Esophagus squamous epithelium (tissue), 4 donors: Measurements from ENCODE around the gene PLEKHG3.

Source experiments
- POLR2A ChIP-seq, 4 donors: fragments of 450-650 bp; IDR thresholded peaks; one replicate each; pipeline ENCODE4 v1.6.1; 2017; ENCODE audit warnings: antibody characterized with exemption in 4 of 4, mild to moderate bottlenecking in 4 of 4, moderate library complexity in 3 of 4
- TF ChIP-seq, protein P1 (sequence below), 6 experiments: fragments of 450-650 bp in 4 of 6; fragments of 200-600 bp in 2 of 6; sonication (generic) in 2 of 6; IDR thresholded peaks; one replicate each; pipeline ENCODE4 v1.5.1; 2016 to 2019; ENCODE audit warnings: antibody characterized with exemption in 6 of 6, mild to moderate bottlenecking in 4 of 6, moderate library complexity in 4 of 6

DNA sequence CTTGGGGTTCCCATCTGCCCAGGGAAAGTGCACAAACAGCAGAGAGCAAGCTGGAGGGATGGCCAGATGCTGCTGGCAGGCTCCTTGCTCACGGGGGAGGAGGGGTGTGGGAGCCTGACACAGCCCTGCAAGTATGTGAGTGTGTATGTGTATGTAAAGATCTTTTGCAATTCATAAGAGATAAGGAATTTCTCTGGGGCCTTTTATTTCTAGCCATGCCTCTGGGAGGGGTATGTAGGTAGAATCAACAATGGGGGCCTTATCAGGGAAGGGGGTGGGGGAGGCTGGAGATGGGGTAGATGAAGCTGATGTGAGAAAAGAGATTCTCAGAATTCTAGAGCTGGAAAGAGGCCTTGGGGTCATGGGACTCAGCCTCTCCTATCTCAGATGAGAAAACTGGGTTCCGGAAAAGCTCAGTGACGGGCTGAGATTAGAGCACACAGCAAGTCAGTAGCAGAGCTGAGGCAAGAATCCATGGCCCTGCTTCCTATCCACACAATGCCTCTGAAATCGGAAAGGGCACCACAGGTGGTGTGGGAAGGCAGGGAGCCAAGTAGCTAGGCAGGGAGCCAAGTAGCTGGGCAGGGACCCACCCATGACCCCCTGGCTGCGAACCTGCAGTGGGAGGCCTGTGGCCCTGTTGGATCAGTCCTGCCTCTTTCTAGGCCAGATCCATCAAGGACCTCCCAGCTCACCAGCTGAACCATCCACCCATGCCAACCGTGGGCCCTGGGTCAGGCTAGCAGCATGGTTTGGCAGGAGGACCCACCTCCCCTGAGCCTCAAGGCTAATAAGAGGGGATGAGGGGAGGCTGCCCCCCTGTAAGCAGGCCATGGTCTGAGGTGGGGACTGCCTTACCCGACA lies 54.7 kb downstream of the PLEKHG3 start:
- TF ChIP-seq, protein P1, sequence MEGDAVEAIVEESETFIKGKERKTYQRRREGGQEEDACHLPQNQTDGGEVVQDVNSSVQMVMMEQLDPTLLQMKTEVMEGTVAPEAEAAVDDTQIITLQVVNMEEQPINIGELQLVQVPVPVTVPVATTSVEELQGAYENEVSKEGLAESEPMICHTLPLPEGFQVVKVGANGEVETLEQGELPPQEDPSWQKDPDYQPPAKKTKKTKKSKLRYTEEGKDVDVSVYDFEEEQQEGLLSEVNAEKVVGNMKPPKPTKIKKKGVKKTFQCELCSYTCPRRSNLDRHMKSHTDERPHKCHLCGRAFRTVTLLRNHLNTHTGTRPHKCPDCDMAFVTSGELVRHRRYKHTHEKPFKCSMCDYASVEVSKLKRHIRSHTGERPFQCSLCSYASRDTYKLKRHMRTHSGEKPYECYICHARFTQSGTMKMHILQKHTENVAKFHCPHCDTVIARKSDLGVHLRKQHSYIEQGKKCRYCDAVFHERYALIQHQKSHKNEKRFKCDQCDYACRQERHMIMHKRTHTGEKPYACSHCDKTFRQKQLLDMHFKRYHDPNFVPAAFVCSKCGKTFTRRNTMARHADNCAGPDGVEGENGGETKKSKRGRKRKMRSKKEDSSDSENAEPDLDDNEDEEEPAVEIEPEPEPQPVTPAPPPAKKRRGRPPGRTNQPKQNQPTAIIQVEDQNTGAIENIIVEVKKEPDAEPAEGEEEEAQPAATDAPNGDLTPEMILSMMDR (IDR thresholded peaks at IDR 0.05): no peak
- TF ChIP-seq POLR2A (IDR thresholded peaks at IDR 0.05): no peak
